Ovary (tissue), 1 donor: ENCODE measurements around the gene WDR86.

Source experiments
- EP300 ChIP-seq: sonication (generic); formaldehyde crosslinking; IDR thresholded peaks from one replicate; pipeline ENCODE4 v1.6.1; 2017; ENCODE audit warnings: antibody characterized with exemption
- POLR2A ChIP-seq: fragments of 450-650 bp; IDR thresholded peaks from one replicate; pipeline ENCODE4 v1.6.1; 2017; ENCODE audit warnings: antibody characterized with exemption, mild to moderate bottlenecking, moderate library complexity

DNA sequence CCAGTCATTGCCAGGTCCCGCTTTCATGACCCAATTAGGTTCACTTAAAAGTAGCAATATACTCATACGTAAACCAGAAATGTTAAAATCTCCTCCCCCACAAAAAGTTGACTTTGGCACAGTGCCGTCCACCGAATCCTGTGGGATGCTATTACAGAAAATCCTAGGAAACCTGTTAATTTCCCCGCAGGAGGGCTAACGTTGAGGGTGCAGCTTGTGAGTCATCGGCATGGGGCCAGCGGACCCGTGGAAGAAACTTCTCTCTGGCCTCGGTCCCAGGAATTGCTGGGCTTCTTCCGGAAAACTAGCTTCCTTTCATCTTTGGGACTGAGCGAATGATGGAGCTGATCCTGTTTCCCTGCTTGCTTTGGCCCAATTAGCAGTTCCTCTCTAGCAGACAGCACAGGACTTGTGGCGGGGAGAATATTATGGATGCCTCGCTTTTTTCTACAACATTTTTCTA is 16.6 kb upstream of the WDR86 start:
- TF ChIP-seq POLR2A: peak; percentile 18
- TF ChIP-seq EP300: peak; percentile 92
